Liver (tissue), 9 donors: Measurements from ENCODE around the gene GRB2. TPM values are rescaled to one million over a fixed set of nuclear protein-coding genes. Genes with fewer than 3 reads are reported as not detected.

Source experiments
- DNase-seq: peaks from one replicate; pipeline ENCODE4 v3.0.0-alpha.2; 2017; ENCODE audit warnings: low spot score
- H3K27ac ChIP-seq, 2 donors: one replicate each; pipeline ENCODE4 v1.7.0; 2013; ENCODE audit warnings: inconsistent platforms in 2 of 2, low read length in 2 of 2, control low read depth in 1 of 2, low read depth in 1 of 2, mild to moderate bottlenecking in 1 of 2
- H3K27me3 ChIP-seq, 4 donors: one replicate each; pipeline versions ENCODE4 v1.6.1 to v1.7.0; 2013; ENCODE audit warnings: low read length in 3 of 4, inconsistent platforms in 1 of 4, mild to moderate bottlenecking in 1 of 4, moderate library complexity in 1 of 4; ENCODE audit not compliant: control insufficient read depth in 4 of 4, insufficient read depth in 4 of 4
- H3K36me3 ChIP-seq, 4 donors: one replicate each; pipeline versions ENCODE4 v1.6.1 to v1.7.0; 2013; ENCODE audit warnings: low read length in 3 of 4, mild to moderate bottlenecking in 3 of 4, low read depth in 1 of 4, moderate library complexity in 1 of 4; ENCODE audit not compliant: control insufficient read depth in 4 of 4, insufficient read depth in 3 of 4
- H3K4me1 ChIP-seq, 4 donors: one replicate each; pipeline versions ENCODE4 v1.6.1 to v1.7.0; 2013; ENCODE audit warnings: low read length in 3 of 4, mild to moderate bottlenecking in 3 of 4, moderate library complexity in 1 of 4; ENCODE audit not compliant: control insufficient read depth in 4 of 4, insufficient read depth in 4 of 4
- H3K4me3 ChIP-seq, 3 donors: one replicate each; pipeline versions ENCODE4 v1.6.1 to v1.7.0; 2013; ENCODE audit warnings: low read length in 3 of 3, control low read depth in 1 of 3, low read depth in 1 of 3, mild to moderate bottlenecking in 1 of 3
- H3K9ac ChIP-seq, 2 donors: one replicate each; pipeline ENCODE4 v1.7.0; 2013; ENCODE audit warnings: low read length in 2 of 2, mild to moderate bottlenecking in 2 of 2, moderate library complexity in 2 of 2, control low read depth in 1 of 2, low read depth in 1 of 2
- H3K9me3 ChIP-seq, 4 donors: one replicate each; pipeline versions ENCODE4 v1.6.1 to v1.7.0; 2013; ENCODE audit warnings: low read length in 3 of 4; ENCODE audit not compliant: control insufficient read depth in 4 of 4
- FOXA2 ChIP-seq: IDR thresholded peaks from 2 replicates; pipeline ENCODE4 v1.6.1; 2016; ENCODE audit warnings: antibody characterized with exemption
- GABPA ChIP-seq, 2 donors: IDR thresholded peaks in 1 of 2; conservative IDR thresholded peaks in 1 of 2; 2 replicates each; pipeline ENCODE4 v1.6.1; 2016; ENCODE audit warnings: antibody characterized with exemption in 2 of 2, mild to moderate bottlenecking in 1 of 2, moderate library complexity in 1 of 2
- HNF4A ChIP-seq, 2 donors: conservative IDR thresholded peaks; 2 replicates each; pipeline ENCODE4 v1.6.1; 2016; ENCODE audit warnings: antibody characterized with exemption in 2 of 2, mild to moderate bottlenecking in 2 of 2
- JUND ChIP-seq, 2 donors: IDR thresholded peaks; 2 replicates each; pipeline ENCODE4 v1.6.1; 2016; ENCODE audit warnings: antibody characterized with exemption in 2 of 2
- NR2F2 ChIP-seq: IDR thresholded peaks from 2 replicates; pipeline ENCODE4 v1.6.1; 2016; ENCODE audit warnings: antibody characterized with exemption
- RAD21 ChIP-seq, 2 donors: IDR thresholded peaks; 2 replicates each; pipeline ENCODE4 v1.6.1; 2016; ENCODE audit warnings: antibody characterized with exemption in 2 of 2, mild to moderate bottlenecking in 2 of 2
- RXRA ChIP-seq, 2 donors: IDR thresholded peaks; 2 replicates each; pipeline ENCODE4 v1.6.1; 2017 to 2018; ENCODE audit warnings: antibody characterized with exemption in 2 of 2, mild to moderate bottlenecking in 1 of 2
- YY1 ChIP-seq: IDR thresholded peaks from 2 replicates; pipeline ENCODE4 v1.6.1; 2016; ENCODE audit warnings: antibody characterized with exemption, mild to moderate bottlenecking
- WGBS: extraction: QIAGEN DNeasy Blood & Tissue Kit; methylation state at CpG from one replicate; pipeline ENCODE4 v1.1.7; 2013; 5-methylcytosine and 5-hydroxymethylcytosine counted together
- polyA plus RNA-seq, 2 donors: library from polyadenylated mRNA; stranded (reverse) in 1 of 2; unstranded in 1 of 2; fragments of 200-250 nt in 1 of 2; fragments of >200 nt in 1 of 2; fragmentation: Nextera tagmentation in 1 of 2; extraction: Ambion mirVana in 1 of 2; gene quantifications; one replicate each; pipeline versions ENCODE4 v1.2.1 to v1.2.3, GENCODE V29; 2013 to 2015
- total RNA-seq, 2 donors: library from RNA; depleted of rRNA; stranded (reverse); fragments of >200 nt; gene quantifications; one replicate each; pipeline ENCODE4 v1.2.3, GENCODE V29; 2014
- TF ChIP-seq, protein P1 (sequence below): IDR thresholded peaks from 2 replicates; pipeline ENCODE4 v1.6.1; 2016; ENCODE audit warnings: antibody characterized with exemption, mild to moderate bottlenecking
- TF ChIP-seq, protein P2 (sequence below): IDR thresholded peaks from 2 replicates; pipeline ENCODE4 v1.6.1; 2016; ENCODE audit warnings: antibody characterized with exemption
- TF ChIP-seq, protein P3 (sequence below): IDR thresholded peaks from 2 replicates; pipeline ENCODE4 v1.6.1; 2016; ENCODE audit warnings: antibody characterized with exemption
- TF ChIP-seq, protein P4 (sequence below): fragments of 150-350 bp; IDR thresholded peaks from 2 replicates; pipeline ENCODE4 v1.5.1; 2017; ENCODE audit warnings: improper control_type of control experiment, low read depth, low read length; ENCODE audit not compliant: missing input control
- donor health status: healthy.
- donor health status: healthy.
- donor health status: healthy.
- donor health status: healthy.
- donor health status: healthy.

Gene GRB2
- total and polyA plus RNA-seq, 4 donors = 36.0 to 91.8 (median 49.6) TPM

DNA sequence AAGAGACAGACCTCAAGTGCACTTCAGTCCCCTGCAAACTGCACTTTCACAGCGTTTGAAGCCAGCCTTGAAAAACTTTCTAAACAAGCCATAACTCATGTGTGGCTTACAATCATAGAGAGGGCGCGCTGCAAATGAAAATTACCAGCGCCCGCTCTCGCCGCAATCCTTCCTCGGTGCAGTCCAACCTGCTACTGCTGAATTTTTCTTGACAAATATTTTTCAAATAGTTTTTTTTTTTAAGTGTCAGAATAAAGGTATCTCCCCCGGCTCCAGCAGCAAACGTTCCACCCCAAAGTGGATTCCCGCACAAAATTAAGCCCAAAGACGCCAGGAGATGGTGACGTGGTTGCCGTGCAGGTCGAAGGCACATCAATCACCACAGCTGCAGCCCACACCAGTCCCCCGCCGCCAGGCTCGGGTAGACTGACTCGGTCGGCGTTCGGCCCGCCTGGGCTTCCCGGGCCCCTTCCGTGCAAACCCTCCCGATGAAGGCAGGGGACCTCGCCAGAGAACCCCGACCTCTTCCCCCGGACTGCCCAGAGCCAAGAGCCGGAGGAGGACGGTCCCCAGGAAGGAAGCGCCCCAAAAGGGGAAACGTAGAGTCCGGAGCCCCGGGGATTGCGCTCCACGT lies 630 bp downstream of the GRB2 start:
- no peaks in the 10 kb centered on the region for H3K9me3 ChIP-seq
- under 1% methylated on average over 37 of the region's 37 CpGs for WGBS

DNA sequence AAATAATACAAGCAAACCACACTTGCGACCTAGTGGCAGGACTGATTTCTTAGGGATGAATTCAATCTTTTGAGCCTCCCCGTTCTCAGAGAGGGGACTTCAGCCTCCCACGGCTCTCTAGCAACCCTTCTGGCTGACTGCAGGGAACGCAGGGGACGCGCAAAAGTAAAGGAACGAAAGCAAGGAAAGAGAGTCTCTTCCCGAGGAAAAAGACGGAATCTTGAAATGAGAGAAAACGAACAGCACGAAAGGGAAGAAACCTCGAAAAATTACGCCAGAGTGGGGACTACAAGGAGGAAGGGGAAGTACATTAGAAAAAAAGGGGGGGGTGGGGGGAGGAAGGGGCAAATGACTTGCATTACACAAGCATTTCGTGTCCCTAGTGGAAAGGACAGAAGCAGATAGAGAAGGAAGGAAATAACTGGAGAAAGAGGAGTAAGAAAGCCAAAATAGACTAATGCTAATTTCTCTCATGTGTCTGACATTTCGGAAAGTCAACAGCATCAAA lies 1.2 kb downstream of the GRB2 start:
- Histone ChIP-seq H3K36me3 (no peaks in the 10 kb centered on the region), H3K4me1 (peaks cover 1 to 18% (median 12%) of the 10 kb centered on the region in 4 donors), H3K27me3 (no peaks in the 10 kb centered on the region), H3K9me3 (no peaks in the 10 kb centered on the region), H3K9ac (peak overlapping the region; percentile 72 to 86), H3K27ac (peak overlapping the region; percentile 80 to 81), H3K4me3 (peak overlapping the region; percentile 73 to 87 (median 84))
- under 1% methylated on average over 15 of the region's 15 CpGs for WGBS
- TF ChIP-seq RXRA (IDR thresholded peaks at IDR 0.05) = peak in 1 of 2 donors; percentile 19
- TF ChIP-seq HNF4A (conservative IDR thresholded peaks at IDR 0.05) = peak; percentile 14 to 49
- TF ChIP-seq, protein P1, sequence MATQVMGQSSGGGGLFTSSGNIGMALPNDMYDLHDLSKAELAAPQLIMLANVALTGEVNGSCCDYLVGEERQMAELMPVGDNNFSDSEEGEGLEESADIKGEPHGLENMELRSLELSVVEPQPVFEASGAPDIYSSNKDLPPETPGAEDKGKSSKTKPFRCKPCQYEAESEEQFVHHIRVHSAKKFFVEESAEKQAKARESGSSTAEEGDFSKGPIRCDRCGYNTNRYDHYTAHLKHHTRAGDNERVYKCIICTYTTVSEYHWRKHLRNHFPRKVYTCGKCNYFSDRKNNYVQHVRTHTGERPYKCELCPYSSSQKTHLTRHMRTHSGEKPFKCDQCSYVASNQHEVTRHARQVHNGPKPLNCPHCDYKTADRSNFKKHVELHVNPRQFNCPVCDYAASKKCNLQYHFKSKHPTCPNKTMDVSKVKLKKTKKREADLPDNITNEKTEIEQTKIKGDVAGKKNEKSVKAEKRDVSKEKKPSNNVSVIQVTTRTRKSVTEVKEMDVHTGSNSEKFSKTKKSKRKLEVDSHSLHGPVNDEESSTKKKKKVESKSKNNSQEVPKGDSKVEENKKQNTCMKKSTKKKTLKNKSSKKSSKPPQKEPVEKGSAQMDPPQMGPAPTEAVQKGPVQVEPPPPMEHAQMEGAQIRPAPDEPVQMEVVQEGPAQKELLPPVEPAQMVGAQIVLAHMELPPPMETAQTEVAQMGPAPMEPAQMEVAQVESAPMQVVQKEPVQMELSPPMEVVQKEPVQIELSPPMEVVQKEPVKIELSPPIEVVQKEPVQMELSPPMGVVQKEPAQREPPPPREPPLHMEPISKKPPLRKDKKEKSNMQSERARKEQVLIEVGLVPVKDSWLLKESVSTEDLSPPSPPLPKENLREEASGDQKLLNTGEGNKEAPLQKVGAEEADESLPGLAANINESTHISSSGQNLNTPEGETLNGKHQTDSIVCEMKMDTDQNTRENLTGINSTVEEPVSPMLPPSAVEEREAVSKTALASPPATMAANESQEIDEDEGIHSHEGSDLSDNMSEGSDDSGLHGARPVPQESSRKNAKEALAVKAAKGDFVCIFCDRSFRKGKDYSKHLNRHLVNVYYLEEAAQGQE = no peak
- no peak for TF ChIP-seq NR2F2
- TF ChIP-seq, protein P2, sequence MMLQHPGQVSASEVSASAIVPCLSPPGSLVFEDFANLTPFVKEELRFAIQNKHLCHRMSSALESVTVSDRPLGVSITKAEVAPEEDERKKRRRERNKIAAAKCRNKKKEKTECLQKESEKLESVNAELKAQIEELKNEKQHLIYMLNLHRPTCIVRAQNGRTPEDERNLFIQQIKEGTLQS = no peak
- TF ChIP-seq RAD21 (IDR thresholded peaks at IDR 0.05) = peak; percentile 88 to 92
- no peak for TF ChIP-seq FOXA2
- TF ChIP-seq JUND (IDR thresholded peaks at IDR 0.05) = no peak
- TF ChIP-seq YY1 = no peak
- TF ChIP-seq, protein P3, sequence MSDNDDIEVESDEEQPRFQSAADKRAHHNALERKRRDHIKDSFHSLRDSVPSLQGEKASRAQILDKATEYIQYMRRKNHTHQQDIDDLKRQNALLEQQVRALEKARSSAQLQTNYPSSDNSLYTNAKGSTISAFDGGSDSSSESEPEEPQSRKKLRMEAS = peak; percentile 31
- TF ChIP-seq, protein P4, sequence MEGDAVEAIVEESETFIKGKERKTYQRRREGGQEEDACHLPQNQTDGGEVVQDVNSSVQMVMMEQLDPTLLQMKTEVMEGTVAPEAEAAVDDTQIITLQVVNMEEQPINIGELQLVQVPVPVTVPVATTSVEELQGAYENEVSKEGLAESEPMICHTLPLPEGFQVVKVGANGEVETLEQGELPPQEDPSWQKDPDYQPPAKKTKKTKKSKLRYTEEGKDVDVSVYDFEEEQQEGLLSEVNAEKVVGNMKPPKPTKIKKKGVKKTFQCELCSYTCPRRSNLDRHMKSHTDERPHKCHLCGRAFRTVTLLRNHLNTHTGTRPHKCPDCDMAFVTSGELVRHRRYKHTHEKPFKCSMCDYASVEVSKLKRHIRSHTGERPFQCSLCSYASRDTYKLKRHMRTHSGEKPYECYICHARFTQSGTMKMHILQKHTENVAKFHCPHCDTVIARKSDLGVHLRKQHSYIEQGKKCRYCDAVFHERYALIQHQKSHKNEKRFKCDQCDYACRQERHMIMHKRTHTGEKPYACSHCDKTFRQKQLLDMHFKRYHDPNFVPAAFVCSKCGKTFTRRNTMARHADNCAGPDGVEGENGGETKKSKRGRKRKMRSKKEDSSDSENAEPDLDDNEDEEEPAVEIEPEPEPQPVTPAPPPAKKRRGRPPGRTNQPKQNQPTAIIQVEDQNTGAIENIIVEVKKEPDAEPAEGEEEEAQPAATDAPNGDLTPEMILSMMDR = peak; percentile 72
- peak in 1 of 2 donors; percentile 18 for TF ChIP-seq GABPA (IDR thresholded peaks at IDR 0.05 in 1 of 2, conservative IDR thresholded peaks at IDR 0.05 in 1 of 2)
- DNase-seq = peak; percentile 50

More for the DNA sequence above, 630 bp downstream of the GRB2 start:
- TF ChIP-seq, protein P1 = peak; percentile 58
- TF ChIP-seq GABPA (IDR thresholded peaks at IDR 0.05 in 1 of 2, conservative IDR thresholded peaks at IDR 0.05 in 1 of 2) (peak in 1 of 2 donors; percentile 5), NR2F2 (no peak)
- Histone ChIP-seq H3K9ac (peak overlapping the region; percentile 72 to 86), H3K27ac (peak overlapping the region; percentile 80 to 81), H3K4me3 (peak overlapping the region; percentile 73 to 87 (median 84)), H3K27me3 (no peaks in the 10 kb centered on the region), H3K36me3 (no peaks in the 10 kb centered on the region), H3K4me1 (peaks cover 1 to 18% (median 12%) of the 10 kb centered on the region in 4 donors)
- DNase-seq = peak; percentile 57
